Neural progenitor cell (in vitro differentiated cells): Measurements from ENCODE around the gene CSKMT. TPM values are rescaled to one million over a fixed set of nuclear protein-coding genes. Genes with fewer than 3 reads are reported as not detected.
A peak's percentile ranks its signal among the peaks of the same experiment; 100 is the strongest.

Source experiments
- DNase-seq: peaks from one replicate; pipeline ENCODE4 v3.0.0-alpha.2; 2016; ENCODE audit warnings: low spot score
- H2AFZ ChIP-seq: fragments of 200-600 bp; sonication (generic); replicated peaks from 2 replicates; pipeline ENCODE4 v1.6.1; 2016; ENCODE audit warnings: antibody characterized with exemption
- H3F3A ChIP-seq: fragments of 200-600 bp; sonication (generic); 2 replicates; pipeline ENCODE4 v1.6.1; 2016; ENCODE audit warnings: antibody characterized with exemption, low read depth
- H3K27ac ChIP-seq: fragments of 200-600 bp; sonication (generic); 2 replicates; pipeline ENCODE4 v1.5.1; 2016; ENCODE audit warnings: mild to moderate bottlenecking
- H3K27me3 ChIP-seq: fragments of 200-600 bp; sonication (generic); 2 replicates; pipeline ENCODE4 v1.6.1; 2016; ENCODE audit warnings: mild to moderate bottlenecking, moderate library complexity
- H3K36me3 ChIP-seq: fragments of 200-600 bp; sonication (generic); 2 replicates; pipeline ENCODE4 v1.5.1; 2016
- H3K4me1 ChIP-seq: fragments of 200-600 bp; sonication (generic); 2 replicates; pipeline ENCODE4 v1.6.1; 2016; ENCODE audit warnings: mixed run types
- H3K4me2 ChIP-seq: fragments of 200-600 bp; sonication (generic); 2 replicates; pipeline ENCODE4 v1.6.1; 2016
- H3K4me3 ChIP-seq: fragments of 200-600 bp; sonication (generic); 2 replicates; pipeline ENCODE4 v1.5.1; 2016
- H3K79me2 ChIP-seq: fragments of 200-600 bp; sonication (generic); 2 replicates; pipeline ENCODE4 v1.6.1; 2016; ENCODE audit warnings: low read depth
- H3K9ac ChIP-seq: fragments of 200-600 bp; sonication (generic); 2 replicates; pipeline ENCODE4 v1.6.1; 2016
- H3K9me3 ChIP-seq: fragments of 200-600 bp; sonication (generic); 2 replicates; pipeline ENCODE4 v1.5.1; 2016; ENCODE audit warnings: low read depth
- H4K20me1 ChIP-seq: fragments of 200-600 bp; sonication (generic); 2 replicates; pipeline ENCODE4 v1.6.1; 2016; ENCODE audit warnings: low read depth
- H3K27ac Mint-ChIP-seq: 3 replicates; pipeline ENCODE4 v1.8.0; 2021; ENCODE audit warnings: mixed read lengths
- H3K27me3 Mint-ChIP-seq: 2 replicates; pipeline ENCODE4 v1.8.0; 2022; ENCODE audit warnings: low read depth, mild to moderate bottlenecking, inconsistent platforms, moderate library complexity, mixed read lengths; ENCODE audit not compliant: insufficient read depth
- H3K36me3 Mint-ChIP-seq: 3 replicates; pipeline ENCODE4 v1.8.0; 2021; ENCODE audit warnings: mixed read lengths
- H3K4me1 Mint-ChIP-seq: 3 replicates; pipeline ENCODE4 v1.8.0; 2021; ENCODE audit warnings: mixed read lengths
- H3K4me3 Mint-ChIP-seq: 3 replicates; pipeline ENCODE4 v1.8.0; 2021; ENCODE audit warnings: mild to moderate bottlenecking, moderate library complexity, mixed read lengths
- H3K9me3 Mint-ChIP-seq: 3 replicates; pipeline ENCODE4 v1.8.0; 2020; ENCODE audit warnings: mixed read lengths
- EZH2 ChIP-seq: fragments of 200-600 bp; sonication (generic); IDR thresholded peaks from 2 replicates; pipeline ENCODE4 v1.6.1; 2017; ENCODE audit warnings: antibody characterized with exemption, mild to moderate bottlenecking, moderate library complexity
- EZH2phosphoT487 ChIP-seq: fragments of 200-600 bp; sonication (generic); IDR thresholded peaks from 2 replicates; pipeline ENCODE4 v1.6.1; 2017; ENCODE audit warnings: antibody characterized with exemption
- total RNA-seq: library from RNA; depleted of rRNA; stranded (reverse); fragments of >200 nt; gene quantifications from 2 replicates; pipeline ENCODE4 v1.2.3, GENCODE V29; 2015; ENCODE audit warnings: low replicate concordance
- TF ChIP-seq, protein P1 (sequence below): fragments of 200-600 bp; sonication (generic); IDR thresholded peaks from 2 replicates; pipeline ENCODE4 v1.5.1; 2017; ENCODE audit warnings: antibody characterized with exemption, mild to moderate bottlenecking

The CSKMT gene
- total RNA-seq, 1 donor from 2014 or later = 4.3 TPM

DNA sequence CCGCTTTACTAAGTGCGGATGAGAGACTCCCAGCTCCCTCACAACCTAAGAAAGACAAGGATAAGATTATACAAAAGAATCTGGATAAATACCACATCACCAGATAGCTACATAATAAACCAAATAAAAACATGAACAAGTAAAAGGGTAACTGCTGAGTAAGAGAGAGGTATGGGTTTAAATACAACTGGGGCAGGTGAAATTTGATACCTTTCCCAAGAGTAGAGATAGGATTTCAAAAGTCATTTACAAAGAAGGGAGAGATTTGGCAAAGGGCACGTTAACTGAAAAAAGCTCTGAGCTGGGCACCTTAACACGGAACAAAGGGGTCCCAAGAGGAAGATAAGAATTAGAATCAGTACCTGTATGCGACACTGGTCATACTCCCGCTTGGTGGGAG lies 12.0 kb downstream of the CSKMT start:
- peaks cover 33% of the 10 kb centered on the region for H3K79me2 ChIP-seq
- peaks cover 55% of the 10 kb centered on the region for H3F3A ChIP-seq
- no peak overlapping the region for H3K4me3 ChIP-seq
- H3K4me2 ChIP-seq = no peak overlapping the region
- H3K4me1 ChIP-seq = peaks cover 7% of the 10 kb centered on the region
- no peak overlapping the region for H3K27ac ChIP-seq
- peaks cover 19% of the 10 kb centered on the region for H3K36me3 Mint-ChIP-seq
- peaks cover 8% of the 10 kb centered on the region for H4K20me1 ChIP-seq
- peak overlapping the region; percentile 93 for H3K4me3 Mint-ChIP-seq
- H3K9me3 ChIP-seq = no peaks in the 10 kb centered on the region
- H3K9me3 Mint-ChIP-seq = no peaks in the 10 kb centered on the region
- DNase-seq = no peak
- H3K27me3 Mint-ChIP-seq = peaks cover 2% of the 10 kb centered on the region
- H3K36me3 ChIP-seq = no peaks in the 10 kb centered on the region
- no peak overlapping the region for H3K27ac Mint-ChIP-seq
- no peak overlapping the region for H2AFZ ChIP-seq
- TF ChIP-seq EZH2 = no peak
- H3K27me3 ChIP-seq = no peaks in the 10 kb centered on the region
- peaks cover 33% of the 10 kb centered on the region for H3K4me1 Mint-ChIP-seq
- no peak overlapping the region for H3K9ac ChIP-seq

DNA sequence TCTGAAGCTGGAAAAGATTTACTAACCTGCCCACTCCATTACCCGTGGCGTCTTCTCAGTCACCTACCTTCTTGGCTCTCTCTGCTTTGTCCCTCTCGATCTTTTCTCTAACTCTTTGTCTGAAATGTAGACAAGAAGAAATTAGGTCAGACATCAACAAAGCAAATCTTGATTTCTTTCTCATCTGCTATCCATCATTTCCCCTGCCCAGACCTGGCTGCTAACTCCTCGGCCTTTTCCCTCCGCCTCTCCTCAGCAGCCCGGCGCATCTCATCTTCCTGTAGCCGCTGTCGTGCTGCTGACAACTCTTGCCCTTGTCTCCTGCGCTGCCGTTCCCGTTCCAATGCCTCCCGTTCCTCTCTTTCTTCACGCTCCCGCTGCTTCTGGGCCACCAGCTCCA lies 12.6 kb downstream of the CSKMT start:
- Mint-ChIP-seq H3K27ac (peak overlapping the region; percentile 6), H3K9me3 (no peaks in the 10 kb centered on the region), H3K36me3 (peaks cover 19% of the 10 kb centered on the region), H3K27me3 (peaks cover 2% of the 10 kb centered on the region), H3K4me3 (peak overlapping the region; percentile 93), H3K4me1 (peaks cover 30% of the 10 kb centered on the region)
- Histone ChIP-seq H3K9me3 (no peaks in the 10 kb centered on the region), H3K27ac (no peak overlapping the region), H3K79me2 (peaks cover 28% of the 10 kb centered on the region), H2AFZ (no peak overlapping the region), H3K4me1 (peaks cover 7% of the 10 kb centered on the region), H3F3A (peaks cover 53% of the 10 kb centered on the region), H3K27me3 (no peaks in the 10 kb centered on the region), H3K9ac (no peak overlapping the region), H3K4me2 (peak overlapping the region; percentile 96), H3K36me3 (no peaks in the 10 kb centered on the region), H4K20me1 (peaks cover 8% of the 10 kb centered on the region), H3K4me3 (peak overlapping the region; percentile 85)
- no peak for DNase-seq
- TF ChIP-seq EZH2 (no peak), EZH2phosphoT487 (no peak)
- TF ChIP-seq, protein P1, sequence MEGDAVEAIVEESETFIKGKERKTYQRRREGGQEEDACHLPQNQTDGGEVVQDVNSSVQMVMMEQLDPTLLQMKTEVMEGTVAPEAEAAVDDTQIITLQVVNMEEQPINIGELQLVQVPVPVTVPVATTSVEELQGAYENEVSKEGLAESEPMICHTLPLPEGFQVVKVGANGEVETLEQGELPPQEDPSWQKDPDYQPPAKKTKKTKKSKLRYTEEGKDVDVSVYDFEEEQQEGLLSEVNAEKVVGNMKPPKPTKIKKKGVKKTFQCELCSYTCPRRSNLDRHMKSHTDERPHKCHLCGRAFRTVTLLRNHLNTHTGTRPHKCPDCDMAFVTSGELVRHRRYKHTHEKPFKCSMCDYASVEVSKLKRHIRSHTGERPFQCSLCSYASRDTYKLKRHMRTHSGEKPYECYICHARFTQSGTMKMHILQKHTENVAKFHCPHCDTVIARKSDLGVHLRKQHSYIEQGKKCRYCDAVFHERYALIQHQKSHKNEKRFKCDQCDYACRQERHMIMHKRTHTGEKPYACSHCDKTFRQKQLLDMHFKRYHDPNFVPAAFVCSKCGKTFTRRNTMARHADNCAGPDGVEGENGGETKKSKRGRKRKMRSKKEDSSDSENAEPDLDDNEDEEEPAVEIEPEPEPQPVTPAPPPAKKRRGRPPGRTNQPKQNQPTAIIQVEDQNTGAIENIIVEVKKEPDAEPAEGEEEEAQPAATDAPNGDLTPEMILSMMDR = no peak

DNA sequence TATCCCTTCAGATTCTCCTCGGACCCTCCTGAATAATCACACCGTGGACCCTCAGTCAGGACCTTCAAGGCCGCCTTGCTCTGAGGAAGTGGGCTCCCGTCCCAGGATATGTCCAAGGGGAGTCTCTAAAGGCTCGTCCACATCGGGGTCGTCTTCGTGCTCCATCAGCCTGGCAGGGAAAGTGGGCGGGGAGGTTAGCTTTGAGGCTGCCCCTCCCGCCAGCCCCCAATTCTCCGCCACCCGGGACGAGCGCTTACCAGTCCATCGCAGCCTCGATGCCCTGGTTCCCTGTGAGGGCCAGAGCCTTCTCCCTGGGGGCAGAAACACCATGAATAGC lies 13.3 kb downstream of the CSKMT start:
- Histone ChIP-seq H3K27me3 (no peaks in the 10 kb centered on the region), H4K20me1 (peaks cover 8% of the 10 kb centered on the region), H3K4me3 (peak overlapping the region; percentile 85), H2AFZ (no peak overlapping the region), H3K4me2 (peak overlapping the region; percentile 96), H3K9ac (peak overlapping the region; percentile 88), H3K79me2 (peaks cover 21% of the 10 kb centered on the region), H3F3A (peaks cover 46% of the 10 kb centered on the region), H3K4me1 (peaks cover 7% of the 10 kb centered on the region), H3K36me3 (no peaks in the 10 kb centered on the region), H3K27ac (no peak overlapping the region), H3K9me3 (no peaks in the 10 kb centered on the region)
- H3K36me3 Mint-ChIP-seq = peaks cover 19% of the 10 kb centered on the region
- H3K27ac Mint-ChIP-seq = no peak overlapping the region
- DNase-seq = peak; percentile 25
- no peaks in the 10 kb centered on the region for H3K9me3 Mint-ChIP-seq
- H3K27me3 Mint-ChIP-seq = peaks cover 2% of the 10 kb centered on the region
- TF ChIP-seq EZH2 = no peak
- no peak for TF ChIP-seq EZH2phosphoT487
- TF ChIP-seq, protein P1 = no peak
- peaks cover 27% of the 10 kb centered on the region for H3K4me1 Mint-ChIP-seq
- peak overlapping the region; percentile 93 for H3K4me3 Mint-ChIP-seq

DNA sequence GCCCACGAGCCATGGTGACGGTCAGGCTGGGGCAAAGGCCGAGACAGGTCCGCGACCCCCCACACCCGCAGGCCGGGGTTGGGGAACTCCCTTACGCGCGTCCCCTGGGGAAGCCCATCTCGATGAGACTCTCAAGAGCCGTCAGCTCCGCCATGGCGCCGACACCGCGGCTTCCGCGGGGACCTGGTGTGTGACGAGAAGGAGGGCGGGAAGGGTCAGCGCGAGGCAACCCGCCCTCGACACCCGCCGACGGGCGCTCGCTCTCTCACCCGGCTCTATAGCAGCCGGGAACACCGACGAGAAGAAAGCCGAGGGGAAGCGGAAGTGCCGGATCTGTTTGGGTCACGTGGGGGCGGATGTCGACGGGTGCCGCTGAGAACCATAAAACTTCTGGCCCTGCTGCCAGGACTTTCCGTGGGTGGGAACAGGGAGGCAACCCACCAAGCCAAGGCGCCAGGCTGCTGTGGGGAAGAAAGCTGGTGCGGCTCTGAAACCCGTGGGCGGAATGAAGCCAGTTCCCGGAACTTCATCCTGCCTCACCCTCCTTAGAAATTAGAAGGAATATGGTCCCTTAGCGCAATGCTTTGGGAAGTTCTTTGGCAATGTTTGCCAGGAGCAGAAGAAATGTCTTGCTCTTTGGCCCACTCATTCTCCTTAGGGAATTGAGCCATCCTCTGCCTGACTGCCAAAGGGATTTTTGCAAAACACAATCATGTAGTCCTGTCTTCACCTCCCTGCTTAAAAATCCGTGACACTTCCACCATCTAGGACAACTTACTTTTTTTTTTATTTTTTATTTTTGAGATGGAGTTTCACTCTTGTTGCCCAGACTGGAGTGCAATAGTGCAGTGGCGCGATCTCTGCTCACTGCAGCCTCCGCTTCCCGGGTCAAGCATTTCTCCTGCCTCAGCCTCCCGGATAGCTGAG lies 13.9 kb downstream of the CSKMT start, which contains the start of gene UBXN1:
UBXN1 (minus strand) TSS at position 304 of the 927 bp plus-strand sequence; CDS start at position 154, 150 bp downstream.
- H3F3A ChIP-seq = peaks cover 44% of the 10 kb centered on the region
- TF ChIP-seq EZH2phosphoT487 (no peak), EZH2 (no peak)
- TF ChIP-seq, protein P1 = no peak
- no peak within 1 kb of the TSS for H3K27ac ChIP-seq
- Mint-ChIP-seq H3K27ac (peak within 1 kb of the TSS; percentile 99), H3K9me3 (no peaks in the 10 kb centered on the region), H3K4me1 (peaks cover 27% of the 10 kb centered on the region), H3K36me3 (peaks cover 17% of the 10 kb centered on the region), H3K27me3 (peaks cover 2% of the 10 kb centered on the region), H3K4me3 (peak within 1 kb of the TSS; percentile 93)
- peak within 1 kb of the TSS; percentile 77 for H2AFZ ChIP-seq
- peaks cover 7% of the 10 kb centered on the region for H3K4me1 ChIP-seq
- H3K36me3 ChIP-seq = no peaks in the 10 kb centered on the region
- no peaks in the 10 kb centered on the region for H3K27me3 ChIP-seq
- H3K4me2 ChIP-seq = peak within 1 kb of the TSS; percentile 96
- H3K79me2 ChIP-seq = peaks cover 20% of the 10 kb centered on the region
- peak within 1 kb of the TSS; percentile 85 for H3K4me3 ChIP-seq
- peak; percentile 85 for DNase-seq
- H3K9ac ChIP-seq = peak within 1 kb of the TSS; percentile 88
- H4K20me1 ChIP-seq = peaks cover 8% of the 10 kb centered on the region
- H3K9me3 ChIP-seq = no peaks in the 10 kb centered on the region
